ENCODE data around the gene XRN2.
A peak's percentile ranks its signal among the peaks of the same experiment; 100 is the strongest.

Gene XRN2, protein sequence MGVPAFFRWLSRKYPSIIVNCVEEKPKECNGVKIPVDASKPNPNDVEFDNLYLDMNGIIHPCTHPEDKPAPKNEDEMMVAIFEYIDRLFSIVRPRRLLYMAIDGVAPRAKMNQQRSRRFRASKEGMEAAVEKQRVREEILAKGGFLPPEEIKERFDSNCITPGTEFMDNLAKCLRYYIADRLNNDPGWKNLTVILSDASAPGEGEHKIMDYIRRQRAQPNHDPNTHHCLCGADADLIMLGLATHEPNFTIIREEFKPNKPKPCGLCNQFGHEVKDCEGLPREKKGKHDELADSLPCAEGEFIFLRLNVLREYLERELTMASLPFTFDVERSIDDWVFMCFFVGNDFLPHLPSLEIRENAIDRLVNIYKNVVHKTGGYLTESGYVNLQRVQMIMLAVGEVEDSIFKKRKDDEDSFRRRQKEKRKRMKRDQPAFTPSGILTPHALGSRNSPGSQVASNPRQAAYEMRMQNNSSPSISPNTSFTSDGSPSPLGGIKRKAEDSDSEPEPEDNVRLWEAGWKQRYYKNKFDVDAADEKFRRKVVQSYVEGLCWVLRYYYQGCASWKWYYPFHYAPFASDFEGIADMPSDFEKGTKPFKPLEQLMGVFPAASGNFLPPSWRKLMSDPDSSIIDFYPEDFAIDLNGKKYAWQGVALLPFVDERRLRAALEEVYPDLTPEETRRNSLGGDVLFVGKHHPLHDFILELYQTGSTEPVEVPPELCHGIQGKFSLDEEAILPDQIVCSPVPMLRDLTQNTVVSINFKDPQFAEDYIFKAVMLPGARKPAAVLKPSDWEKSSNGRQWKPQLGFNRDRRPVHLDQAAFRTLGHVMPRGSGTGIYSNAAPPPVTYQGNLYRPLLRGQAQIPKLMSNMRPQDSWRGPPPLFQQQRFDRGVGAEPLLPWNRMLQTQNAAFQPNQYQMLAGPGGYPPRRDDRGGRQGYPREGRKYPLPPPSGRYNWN

DNA sequence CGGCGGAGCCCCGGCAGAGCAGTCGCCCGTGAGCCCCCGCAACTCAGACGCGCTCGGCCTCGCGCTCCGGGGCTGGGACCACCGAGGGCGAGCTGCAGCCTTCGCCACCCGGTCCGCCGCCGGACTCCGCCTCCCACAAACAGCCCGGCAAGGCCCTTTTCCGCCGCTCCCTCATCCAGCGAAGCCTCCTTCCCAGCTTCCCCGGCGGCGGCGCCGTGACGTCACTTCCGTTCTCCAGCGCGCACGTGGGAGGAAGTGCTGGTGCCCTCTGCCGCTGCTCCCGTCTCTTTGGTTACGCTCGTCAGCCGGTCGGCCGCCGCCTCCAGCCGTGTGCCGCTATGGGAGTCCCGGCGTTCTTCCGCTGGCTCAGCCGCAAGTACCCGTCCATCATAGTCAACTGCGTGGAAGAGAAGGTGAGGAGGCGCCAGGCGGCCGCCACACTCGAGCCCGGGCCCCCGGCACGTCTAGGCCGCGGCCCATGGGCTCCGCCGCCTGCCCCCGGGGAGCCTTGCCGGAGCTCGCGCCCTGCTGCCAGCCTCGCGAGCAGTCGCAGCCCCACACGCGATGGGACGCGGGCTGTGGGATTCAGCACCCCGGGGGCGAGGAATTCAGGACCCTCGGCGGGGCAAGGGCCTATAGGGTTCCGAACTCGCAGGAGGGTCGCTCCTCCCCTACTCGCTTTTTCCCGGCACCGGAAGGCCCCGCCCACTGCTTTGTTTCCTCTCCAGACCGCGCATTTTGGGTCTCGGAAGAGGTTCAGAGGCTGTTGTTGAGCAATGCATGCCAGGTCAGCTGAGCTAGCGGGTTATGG is at the start of gene XRN2:
Gene XRN2 (plus strand): TSS at position 271 of the 811 bp plus-strand sequence. CDS start 68 bp downstream, at position 339.
- DNase-seq = peak; percentile 97

DNA sequence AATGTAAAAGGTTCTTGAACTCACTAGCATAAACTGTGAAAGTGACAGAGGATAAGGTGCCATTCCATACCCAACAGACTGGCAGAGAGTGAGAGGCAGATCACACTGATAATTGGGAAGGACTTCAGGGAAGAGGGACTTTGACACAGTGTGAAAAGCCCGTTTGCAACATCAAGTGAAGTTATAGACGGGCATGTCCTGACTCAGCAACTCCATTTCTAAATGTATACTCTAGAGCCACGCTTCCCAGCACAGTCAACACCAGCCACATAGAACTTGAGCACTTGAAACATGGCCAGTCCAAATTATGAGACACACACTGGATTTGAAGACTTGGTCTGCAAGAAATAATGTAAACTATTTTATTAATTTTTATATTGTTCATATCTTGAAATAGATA is 45.9 kb upstream of the XRN2 start:
- no peak for DNase-seq

GRCh38 chr20:21258411-21258810 is 44.7 kb upstream of the XRN2 start:
- DNase-seq = no peak

GRCh38 chr20:21259346-21259745 is 43.8 kb upstream of the XRN2 start:
- no peak for DNase-seq

DNA sequence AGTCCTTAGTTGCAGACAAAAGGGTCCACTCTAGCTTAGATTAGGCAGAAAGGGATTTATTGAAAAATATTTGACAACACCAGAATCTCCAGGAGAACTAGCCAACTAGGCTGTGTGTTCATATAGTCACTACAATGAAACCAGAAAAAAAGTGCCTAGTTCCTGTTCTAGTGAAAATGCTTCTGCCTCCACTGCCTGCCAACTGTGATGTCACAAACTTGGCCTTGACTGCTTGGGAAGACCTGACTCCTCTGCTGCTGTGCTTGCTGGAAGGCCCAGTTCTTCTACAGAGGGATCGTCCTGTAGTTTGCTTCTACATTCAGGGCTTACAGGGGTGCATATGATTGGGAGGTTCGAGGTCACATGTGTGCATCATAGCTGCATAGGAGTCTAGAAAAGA is 40.3 kb upstream of the XRN2 start:
- DNase-seq = no peak

GRCh38 chr20:21265261-21266190 is 37.6 kb upstream of the XRN2 start:
- DNase-seq = peak; percentile 82

DNA sequence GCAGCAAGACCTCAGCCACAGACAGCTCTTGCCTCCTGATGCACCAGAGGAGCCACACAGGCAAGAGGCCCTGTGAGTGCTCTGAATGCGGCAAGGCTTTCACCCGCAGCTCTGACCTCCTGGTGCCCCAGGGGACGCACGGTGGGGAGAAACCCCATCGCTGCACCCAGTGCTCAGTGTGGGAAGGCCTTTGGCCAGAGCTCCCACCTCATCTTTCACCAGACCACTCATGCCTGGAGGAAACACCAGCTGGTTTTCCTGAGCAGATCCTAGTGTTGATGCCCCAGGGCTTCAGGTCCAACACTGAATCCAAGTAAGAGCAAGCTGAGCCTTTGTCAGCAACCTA is 37.0 kb upstream of the XRN2 start:
- no peak for DNase-seq

DNA sequence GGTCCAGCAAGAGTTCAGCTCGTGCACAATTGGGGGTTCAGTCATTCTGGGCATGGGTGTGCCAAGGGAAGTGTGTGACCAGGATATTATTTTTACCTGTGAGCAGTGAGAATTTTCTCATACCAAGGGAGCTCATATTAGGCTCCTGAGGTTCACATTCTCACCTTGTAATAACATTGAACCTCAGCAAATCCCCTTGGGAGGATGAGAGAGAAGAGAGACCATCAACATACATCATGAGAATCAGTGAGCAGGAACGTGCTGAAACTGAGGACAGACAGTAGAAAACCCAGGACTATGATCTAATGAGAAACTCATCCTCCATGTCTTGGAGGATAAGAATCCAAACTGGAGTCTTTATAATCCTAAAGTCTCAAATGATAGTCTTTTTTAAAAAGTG is 33.4 kb upstream of the XRN2 start:
- DNase-seq = no peak

GRCh38 chr20:21270806-21271205 is 32.3 kb upstream of the XRN2 start:
- DNase-seq = no peak

GRCh38 chr20:21272279-21272678 is 30.9 kb upstream of the XRN2 start:
- DNase-seq = no peak

DNA sequence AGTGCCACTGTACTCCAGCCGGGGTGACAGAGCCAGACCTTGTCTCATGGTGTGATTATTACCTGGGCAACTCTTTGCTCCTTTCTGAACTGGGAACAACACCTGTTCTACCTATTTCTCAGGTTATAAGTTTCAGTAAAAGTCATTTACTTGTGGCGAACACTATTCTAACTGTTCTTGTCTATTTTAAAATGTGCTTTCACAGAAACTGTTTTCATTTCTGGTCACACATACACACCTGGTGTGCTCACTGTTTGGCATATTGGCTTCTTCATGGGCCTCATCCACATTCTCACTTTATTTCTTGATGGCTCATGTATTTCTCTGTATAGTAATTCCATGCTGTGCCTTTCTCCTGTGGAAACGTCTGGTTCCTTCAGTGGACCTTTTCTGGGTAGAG is 30.5 kb upstream of the XRN2 start:
- no peak for DNase-seq

GRCh38 chr20:21273755-21274386 is 29.3 kb upstream of the XRN2 start:
- DNase-seq = no peak

GRCh38 chr20:21278829-21279228 is 24.3 kb upstream of the XRN2 start:
- no peak for DNase-seq

DNA sequence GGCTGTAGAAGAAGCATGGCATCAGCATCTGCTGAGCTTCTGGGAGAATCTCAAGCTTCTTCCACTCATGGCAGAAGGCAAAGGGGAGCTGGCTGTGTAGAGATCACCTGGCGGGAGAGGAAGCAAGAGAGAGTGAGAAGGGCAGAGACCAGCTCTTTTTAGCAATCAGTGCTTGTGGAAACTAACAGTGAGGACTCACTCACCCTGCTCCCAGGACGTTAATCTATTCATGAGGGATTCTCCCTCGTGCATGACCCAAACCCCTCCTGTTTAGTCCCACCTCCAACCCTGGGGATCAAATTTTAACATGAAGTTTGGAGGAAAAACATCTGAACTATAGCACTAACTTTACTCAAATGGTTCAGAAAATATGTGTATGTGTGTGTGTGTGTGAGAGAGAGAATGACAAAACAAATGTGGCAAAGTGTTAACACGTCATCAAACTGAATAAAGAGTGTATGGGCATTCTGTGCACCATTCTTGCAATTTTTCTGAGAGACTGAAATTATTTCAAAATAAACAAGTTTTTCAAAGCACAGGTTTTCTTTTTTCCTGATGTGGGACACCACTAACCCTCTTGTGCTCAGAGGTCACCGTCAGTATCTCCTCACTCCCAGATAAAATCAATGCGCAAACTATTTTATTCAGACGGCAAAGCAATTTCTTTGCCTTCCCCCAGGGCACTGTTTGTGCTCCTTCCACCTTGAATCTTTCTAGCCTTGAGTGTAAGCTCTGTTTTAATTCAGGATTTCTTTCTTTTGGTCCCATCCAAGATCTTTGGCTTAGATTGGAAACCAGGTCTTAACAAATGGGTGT is 23.2 kb upstream of the XRN2 start:
- no peak for DNase-seq

- no peak for DNase-seq
Observed at GRCh38 chr20:21280522-21281016, 22.6 kb upstream of the XRN2 start.

- no peak for DNase-seq
Observed at GRCh38 chr20:21286775-21287174, 16.4 kb upstream of the XRN2 start.

- DNase-seq = no peak
Observed at GRCh38 chr20:21288587-21289370, 14.4 kb upstream of the XRN2 start.

GRCh38 chr20:21289651-21290050 is 13.5 kb upstream of the XRN2 start:
- DNase-seq = no peak

DNA sequence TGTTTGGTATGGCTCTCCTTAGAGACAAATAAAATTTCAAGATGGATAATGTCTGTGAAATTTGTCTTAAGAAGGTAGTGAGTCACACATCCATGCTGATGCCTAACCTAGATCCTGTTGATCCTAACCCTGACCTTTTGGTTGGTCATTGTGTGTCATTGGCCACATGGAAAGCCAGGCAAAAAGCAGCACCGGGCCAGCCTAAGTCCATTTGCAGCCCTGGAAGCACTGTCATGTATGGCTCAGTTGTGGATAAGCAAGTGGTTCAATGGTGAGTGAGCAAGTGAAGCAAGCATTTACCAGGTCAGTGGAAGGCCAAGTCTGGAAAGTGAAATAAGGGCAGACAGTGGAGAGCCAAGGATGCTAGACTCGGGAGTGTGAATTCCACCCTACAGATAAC is 12.1 kb upstream of the XRN2 start:
- DNase-seq = no peak

GRCh38 chr20:21294755-21295154 is 8.4 kb upstream of the XRN2 start:
- no peak for DNase-seq

Measured in NCI-H2171 (cell line).